ENCODE results near the gene DDX11.
"Not testable (repeated sequence)": the region's sequence is repeated elsewhere in the genome, so short reads cannot be mapped to it uniquely, and the experiment has no call there.

DNA sequence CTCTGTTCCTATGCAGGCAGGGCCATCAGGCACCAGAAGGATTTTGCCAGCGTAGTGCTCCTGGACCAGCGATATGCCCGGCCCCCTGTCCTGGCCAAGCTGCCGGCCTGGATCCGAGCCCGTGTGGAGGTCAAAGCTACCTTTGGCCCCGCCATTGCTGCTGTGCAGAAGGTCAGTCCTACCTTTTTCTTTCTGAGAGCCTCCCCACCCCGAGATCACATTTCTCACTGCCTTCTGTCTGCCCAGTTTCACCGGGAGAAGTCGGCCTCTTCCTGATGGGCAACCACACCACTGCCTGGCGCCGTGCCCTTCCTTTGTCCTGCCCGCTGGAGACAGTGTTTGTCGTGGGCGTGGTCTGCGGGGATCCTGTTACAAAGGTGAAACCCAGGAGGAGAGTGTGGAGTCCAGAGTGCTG is 29.9 kb downstream of the DDX11 start:
- not testable (repeated sequence) for TF ChIP-seq CTCF (IDR thresholded peaks at IDR 0.05; ENCODE audit: poor library complexity, severe bottlenecking); EP300 (conservative IDR thresholded peaks at IDR 0.05; ENCODE audit: poor library complexity, severe bottlenecking)

Data from neural cell (in vitro differentiated cells).